ENCODE results near the gene ARHGEF16. TPM values are rescaled to one million over a fixed set of nuclear protein-coding genes. Genes with fewer than 3 reads are reported as not detected.

ARHGEF16 gene
- polyA plus RNA-seq, 1 experiment, result not detected

DNA sequence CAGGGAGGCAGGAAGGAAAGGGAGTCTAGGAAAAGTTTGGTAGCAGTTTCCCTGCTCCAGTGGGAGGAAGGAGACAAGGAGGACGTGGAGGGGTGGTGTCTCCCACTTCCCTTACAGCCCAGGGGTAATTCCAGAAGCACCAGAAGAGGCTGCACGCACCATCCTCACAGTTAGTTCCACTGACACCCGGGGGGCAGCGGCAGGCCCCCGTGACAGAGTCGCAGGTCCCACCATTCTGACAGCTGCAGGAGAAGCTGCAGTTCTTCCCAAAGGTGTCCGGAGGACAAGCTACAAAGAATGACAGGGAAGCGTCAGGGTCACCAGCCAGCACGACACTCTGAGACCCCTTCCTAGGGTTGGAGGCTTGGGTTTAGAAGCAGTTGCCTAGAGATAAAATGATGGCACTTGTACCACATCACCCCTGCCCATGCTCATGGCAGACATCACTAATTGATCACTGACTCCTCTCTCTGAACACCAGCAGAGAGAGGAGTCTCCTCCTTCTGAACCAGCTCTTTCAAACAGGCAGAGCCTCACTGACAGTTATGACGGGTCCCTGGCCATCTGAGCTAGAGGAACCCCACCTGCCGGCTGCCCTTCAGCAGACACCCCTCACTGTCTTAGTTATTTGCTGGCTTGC lies 53.3 kb downstream of the ARHGEF16 start:
- H3K27ac ChIP-seq (ENCODE audit: low read depth, low read length), result no peak overlapping the region
- H3K4me3 ChIP-seq (ENCODE audit: low read depth, low read length), result no peak overlapping the region
- TF ChIP-seq CTCF (IDR thresholded peaks at IDR 0.05; ENCODE audit: low read depth, low read length), result no peak
- ChIA-PET CTCF (interaction anchor here (1.0 to 1.1 kb wide), 2 partner anchors 17 to 55 kb away, joined by 4 read pairs; no protein-coding TSS in a partner anchor), POLR2A (no interaction called here)
- peaks cover 4% of the 10 kb centered on the region for H3K27me3 ChIP-seq (ENCODE audit: control insufficient read depth, insufficient read depth, low read length)
- no peak for DNase-seq (ENCODE audit: low read depth, low spot score)
- peaks cover 37% of the 10 kb centered on the region for H3K9me3 ChIP-seq (ENCODE audit: control insufficient read depth, insufficient read depth, low read length)

DNA sequence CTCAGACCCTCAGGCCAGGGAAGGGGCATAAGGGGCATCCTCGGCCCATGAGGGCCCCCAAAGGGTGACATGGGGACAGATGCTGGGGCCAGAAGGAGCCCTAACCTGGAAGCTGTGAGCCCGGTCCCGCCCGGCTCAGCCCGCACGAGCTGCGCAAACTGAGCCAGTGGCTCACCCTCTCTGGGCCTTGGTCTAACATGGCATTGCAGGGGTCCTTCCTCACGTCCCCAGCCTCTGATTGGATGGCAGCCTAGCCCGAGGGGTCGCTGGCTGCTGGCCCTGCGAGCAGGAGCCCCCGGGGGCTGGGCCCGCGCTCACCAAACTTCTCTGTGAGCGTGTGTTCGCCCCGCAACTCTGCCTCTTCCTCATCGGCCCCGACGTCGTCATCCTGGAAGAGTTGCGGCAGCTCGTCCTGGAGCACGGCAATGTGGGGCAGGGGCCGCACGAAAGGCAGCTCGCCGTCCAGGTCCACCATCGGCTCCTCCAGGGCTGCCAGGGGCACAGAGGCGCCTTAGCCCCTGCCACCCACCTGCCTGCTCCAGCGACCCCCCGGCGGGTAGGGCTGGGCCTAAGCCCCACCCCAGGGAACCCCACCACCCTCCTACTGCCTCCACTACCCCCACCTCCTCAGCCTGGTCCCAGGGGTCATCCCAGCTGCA lies 54.4 kb downstream of the ARHGEF16 start:
- Histone ChIP-seq H3K9me3 (ENCODE audit: control insufficient read depth, insufficient read depth, low read length) (peaks cover 39% of the 10 kb centered on the region), H3K27me3 (ENCODE audit: control insufficient read depth, insufficient read depth, low read length) (peaks cover 4% of the 10 kb centered on the region), H3K4me3 (ENCODE audit: low read depth, low read length) (no peak overlapping the region), H3K27ac (ENCODE audit: low read depth, low read length) (no peak overlapping the region)
- POLR2A ChIA-PET, result interaction anchor here (0.5 kb wide), 1 partner anchor 23 kb away, joined by 8 read pairs; no protein-coding TSS in a partner anchor
- DNase-seq (ENCODE audit: low read depth, low spot score), result no peak
- CTCF ChIA-PET, result no interaction called here
- TF ChIP-seq CTCF (IDR thresholded peaks at IDR 0.05; ENCODE audit: low read depth, low read length), result no peak

DNA sequence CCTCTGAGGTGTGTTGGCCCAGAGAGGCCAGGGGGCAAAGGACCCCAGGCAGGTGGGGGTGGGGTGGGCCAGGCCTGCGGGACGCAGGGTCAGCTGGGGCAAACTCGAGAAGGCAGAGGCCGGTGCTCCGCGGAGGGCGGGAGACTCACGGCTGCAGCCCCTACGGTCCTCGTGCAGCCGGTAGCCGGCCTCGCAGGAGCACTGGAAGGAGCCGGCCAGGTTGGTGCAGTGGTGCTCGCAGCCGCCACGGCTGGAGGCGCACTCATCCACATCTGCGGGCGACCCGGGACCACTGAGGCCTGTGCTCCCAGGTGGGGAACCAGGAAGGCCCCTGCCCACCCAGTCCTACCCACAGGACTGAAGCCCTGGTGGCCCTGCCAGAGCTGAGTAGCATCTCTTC lies 55.3 kb downstream of the ARHGEF16 start:
- POLR2A ChIA-PET, result no interaction called here
- Histone ChIP-seq H3K9me3 (ENCODE audit: control insufficient read depth, insufficient read depth, low read length) (peaks cover 45% of the 10 kb centered on the region), H3K27ac (ENCODE audit: low read depth, low read length) (no peak overlapping the region), H3K27me3 (ENCODE audit: control insufficient read depth, insufficient read depth, low read length) (peaks cover 4% of the 10 kb centered on the region), H3K4me3 (ENCODE audit: low read depth, low read length) (no peak overlapping the region)
- no peak for DNase-seq (ENCODE audit: low read depth, low spot score)
- CTCF ChIA-PET, result no interaction called here
- no peak for TF ChIP-seq CTCF (IDR thresholded peaks at IDR 0.05; ENCODE audit: low read depth, low read length)

- ChIA-PET POLR2A (no interaction called here), CTCF (no interaction called here)
- Histone ChIP-seq H3K4me3 (ENCODE audit: low read depth, low read length) (no peak overlapping the region), H3K9me3 (ENCODE audit: control insufficient read depth, insufficient read depth, low read length) (peaks cover 42% of the 10 kb centered on the region), H3K27ac (ENCODE audit: low read depth, low read length) (no peak overlapping the region), H3K27me3 (ENCODE audit: control insufficient read depth, insufficient read depth, low read length) (peaks cover 4% of the 10 kb centered on the region)
- DNase-seq (ENCODE audit: low read depth, low spot score), result no peak
- TF ChIP-seq CTCF (IDR thresholded peaks at IDR 0.05; ENCODE audit: low read depth, low read length), result no peak
Measured at GRCh38 chr1:3510136-3510955, 55.9 kb downstream of the ARHGEF16 start.

GRCh38 chr1:3510956-3511250 lies 56.4 kb downstream of the ARHGEF16 start:
- no peak for DNase-seq (ENCODE audit: low read depth, low spot score)
- no peak for TF ChIP-seq CTCF (IDR thresholded peaks at IDR 0.05; ENCODE audit: low read depth, low read length)
- no peak overlapping the region for H3K27ac ChIP-seq (ENCODE audit: low read depth, low read length)
- ChIA-PET CTCF (interaction anchor here (0.5 kb wide), 1 partner anchor 106 kb away, joined by 5 read pairs; no protein-coding TSS in a partner anchor), POLR2A (no interaction called here)
- H3K27me3 ChIP-seq (ENCODE audit: control insufficient read depth, insufficient read depth, low read length), result peaks cover 4% of the 10 kb centered on the region
- peaks cover 38% of the 10 kb centered on the region for H3K9me3 ChIP-seq (ENCODE audit: control insufficient read depth, insufficient read depth, low read length)
- no peak overlapping the region for H3K4me3 ChIP-seq (ENCODE audit: low read depth, low read length)
